IMR-90 (cell line): Measurements from ENCODE around the gene EHBP1. TPM values are rescaled to one million over a fixed set of nuclear protein-coding genes. Genes with fewer than 3 reads are reported as not detected.

Experiments
- ATAC-seq: fragments of 200-7000 bp; cut with Tn5 transposase; 2 replicates; pipeline ENCODE4 v1.9.1; 2020; ENCODE audit warnings: low read depth, mild to moderate bottlenecking, moderate library complexity
- BruUV-seq: library from RNA; stranded (reverse); fragments of 400-500 nt; replicated peaks from 2 replicates; lab custom pipeline; 2021; lab: Mats Ljungman, UMichigan
- CTCF ChIA-PET: fragments of 300-600 bp; formaldehyde crosslinking; extraction: SDS; loops from one replicate; lab custom pipeline; 2021; ENCODE audit warnings: antibody characterized with exemption; lab: Yijun Ruan, JAX
- POLR2A ChIA-PET: fragments of 300-600 bp; sonication (Branson Sonifier 250); formaldehyde crosslinking; loops from one replicate; lab custom pipeline; 2022; ENCODE audit warnings: antibody characterized with exemption; ENCODE audit not compliant: unreplicated experiment; lab: Charles Lee
- DNase-seq: peaks from one replicate; pipeline ENCODE4 v3.0.0; 2013
- H2AFZ ChIP-seq: replicated peaks from 2 replicates; pipeline ENCODE3; 2013; ENCODE audit warnings: low read length, mild to moderate bottlenecking; ENCODE audit not compliant: poor library complexity
- H2AK5ac ChIP-seq: 2 replicates; pipeline ENCODE4 v1.6.1; 2013; ENCODE audit warnings: low read depth, low read length, inconsistent platforms
- H2AK9ac ChIP-seq: replicated peaks from 2 replicates; pipeline ENCODE3; 2013; ENCODE audit warnings: mild to moderate bottlenecking, low read depth, low read length, moderate library complexity; ENCODE audit not compliant: poor library complexity
- H2BK120ac ChIP-seq: 2 replicates; pipeline ENCODE4 v1.6.1; 2013; ENCODE audit warnings: low read depth, low read length, inconsistent platforms
- H2BK15ac ChIP-seq: 3 replicates; pipeline ENCODE4 v1.6.1; 2013; ENCODE audit warnings: low read depth, low read length, inconsistent platforms
- H2BK20ac ChIP-seq: 2 replicates; pipeline ENCODE4 v1.6.1; 2013; ENCODE audit warnings: low read depth, mild to moderate bottlenecking, inconsistent platforms, low read length, moderate library complexity
- H2BK5ac ChIP-seq: 2 replicates; pipeline ENCODE4 v1.6.1; 2013; ENCODE audit warnings: mild to moderate bottlenecking, low read depth, low read length, inconsistent platforms; ENCODE audit not compliant: poor library complexity, severe bottlenecking
- H3K14ac ChIP-seq: replicated peaks from 2 replicates; pipeline ENCODE4 v1.6.1; 2013; ENCODE audit warnings: low read depth, low read length, inconsistent platforms
- H3K18ac ChIP-seq: 2 replicates; pipeline ENCODE4 v1.6.1; 2013; ENCODE audit warnings: low read depth, low read length, control low read depth
- H3K23ac ChIP-seq: 2 replicates; pipeline ENCODE4 v1.6.1; 2013; ENCODE audit warnings: low read depth, low read length, inconsistent platforms
- H3K27ac ChIP-seq: 2 replicates; pipeline ENCODE4 v1.5.1; 2013; ENCODE audit warnings: mild to moderate bottlenecking, control low read depth, low read length; ENCODE audit not compliant: insufficient read depth
- H3K27me3 ChIP-seq: 2 replicates; pipeline ENCODE4 v1.6.1; 2013; ENCODE audit warnings: low read length; ENCODE audit not compliant: control insufficient read depth, insufficient read depth
- H3K36me3 ChIP-seq: 2 replicates; pipeline ENCODE4 v1.6.1; 2013; ENCODE audit warnings: low read length, mixed read lengths; ENCODE audit not compliant: control insufficient read depth, insufficient read depth
- H3K4ac ChIP-seq: 2 replicates; pipeline ENCODE4 v1.6.1; 2013; ENCODE audit warnings: low read depth, low read length, inconsistent platforms
- H3K4me1 ChIP-seq: 2 replicates; pipeline ENCODE4 v1.6.1; 2013; ENCODE audit warnings: low read length, mixed read lengths; ENCODE audit not compliant: control insufficient read depth, insufficient read depth
- H3K4me2 ChIP-seq: 2 replicates; pipeline ENCODE4 v1.6.1; 2013; ENCODE audit warnings: low read depth, mild to moderate bottlenecking, control low read depth, low read length, moderate library complexity
- H3K4me3 ChIP-seq: 2 replicates; pipeline ENCODE4 v1.5.1; 2013; ENCODE audit warnings: low read depth, mild to moderate bottlenecking, control low read depth, low read length, moderate library complexity; ENCODE audit not compliant: insufficient read depth
- H3K56ac ChIP-seq: 2 replicates; pipeline ENCODE4 v1.6.1; 2013; ENCODE audit warnings: low read length, inconsistent platforms; ENCODE audit not compliant: insufficient read depth; ENCODE audit errors: extremely low read depth
- H3K79me1 ChIP-seq, 2 experiments: 2 replicates each; pipeline ENCODE4 v1.6.1; 2013; ENCODE audit warnings: low read length in 2 of 2, inconsistent platforms in 1 of 2, low read depth in 1 of 2
- H3K9ac ChIP-seq: 2 replicates; pipeline ENCODE4 v1.6.1; 2013; ENCODE audit warnings: low read depth, low read length, control low read depth
- H3K9me1 ChIP-seq: 2 replicates; pipeline ENCODE4 v1.6.1; 2013; ENCODE audit warnings: low read length, inconsistent platforms; ENCODE audit not compliant: insufficient read depth
- H3K9me3 ChIP-seq: 2 replicates; pipeline ENCODE4 v1.6.1; 2013; ENCODE audit warnings: low read length; ENCODE audit not compliant: control insufficient read depth, insufficient read depth
- H4K20me1 ChIP-seq: 2 replicates; pipeline ENCODE4 v1.6.1; 2013; ENCODE audit warnings: low read length, inconsistent platforms; ENCODE audit not compliant: insufficient read depth
- H4K5ac ChIP-seq: 2 replicates; pipeline ENCODE4 v1.6.1; 2013; ENCODE audit warnings: mild to moderate bottlenecking, low read depth, low read length, control low read depth
- H4K8ac ChIP-seq, 2 experiments: 2 replicates each; pipeline ENCODE4 v1.6.1; 2013; ENCODE audit warnings: low read depth in 2 of 2, low read length in 2 of 2, control low read depth in 1 of 2, inconsistent platforms in 1 of 2
- H4K91ac ChIP-seq: 2 replicates; pipeline ENCODE4 v1.6.1; 2013; ENCODE audit warnings: low read depth, low read length, inconsistent platforms; ENCODE audit not compliant: insufficient read depth
- MAFK ChIP-seq: IDR thresholded peaks from 2 replicates; pipeline ENCODE4 v1.6.1; 2012; ENCODE audit warnings: low read depth, low read length, improper control_type of control experiment
- MXI1 ChIP-seq: IDR thresholded peaks from 2 replicates; pipeline ENCODE4 v1.6.1; 2012; ENCODE audit warnings: low read depth, mild to moderate bottlenecking, low read length, moderate library complexity, borderline replicate concordance
- WGBS, 2 experiments: methylation state at CpG; one replicate each; pipeline versions ENCODE4 v1.1.5 to v1.1.7; 2013; ENCODE audit warnings: missing lambda C conversion rate in 2 of 2; ENCODE audit not compliant: insufficient read length in 1 of 2; ENCODE audit errors: extremely low coverage in 2 of 2; 5-methylcytosine and 5-hydroxymethylcytosine counted together
- dilution Hi-C: fragments of 300-500 bp; cut with HindIII; formaldehyde crosslinking; loops from one replicate; pipeline ENCODE4 v1.14.3; 2018; ENCODE audit warnings: low sequenced_read_pairs; ENCODE audit not compliant: unreplicated experiment
- in situ Hi-C: fragments of 300-500 bp; cut with MboI; formaldehyde crosslinking; loops from 3 replicates; pipeline ENCODE4 v1.14.3; 2019; ENCODE audit warnings: low sequenced_read_pairs, inconsistent platforms, mixed read lengths
- intact Hi-C: fragments of 100-400 bp; cut with micrococcal nuclease; formaldehyde crosslinking; loops from 2 replicates; pipeline ENCODE4 v1.10.0; 2022
- polyA plus RNA-seq, 3 experiments: library from polyadenylated mRNA; depleted of rRNA; stranded (reverse); fragments of >200 nt; gene quantifications; 2 replicates each; pipeline ENCODE4 v1.2.3, GENCODE V29; 2012; ENCODE audit warnings: low replicate concordance in 1 of 3
- total RNA-seq: library from RNA; depleted of rRNA; stranded (reverse); fragments of >200 nt; gene quantifications from 2 replicates; pipeline ENCODE4 v1.2.3, GENCODE V29; 2012

Gene EHBP1
- total and polyA plus RNA-seq, 2 of the 4 experiments (the other 2 are of a cell fraction): 28.3 to 44.4 TPM

DNA sequence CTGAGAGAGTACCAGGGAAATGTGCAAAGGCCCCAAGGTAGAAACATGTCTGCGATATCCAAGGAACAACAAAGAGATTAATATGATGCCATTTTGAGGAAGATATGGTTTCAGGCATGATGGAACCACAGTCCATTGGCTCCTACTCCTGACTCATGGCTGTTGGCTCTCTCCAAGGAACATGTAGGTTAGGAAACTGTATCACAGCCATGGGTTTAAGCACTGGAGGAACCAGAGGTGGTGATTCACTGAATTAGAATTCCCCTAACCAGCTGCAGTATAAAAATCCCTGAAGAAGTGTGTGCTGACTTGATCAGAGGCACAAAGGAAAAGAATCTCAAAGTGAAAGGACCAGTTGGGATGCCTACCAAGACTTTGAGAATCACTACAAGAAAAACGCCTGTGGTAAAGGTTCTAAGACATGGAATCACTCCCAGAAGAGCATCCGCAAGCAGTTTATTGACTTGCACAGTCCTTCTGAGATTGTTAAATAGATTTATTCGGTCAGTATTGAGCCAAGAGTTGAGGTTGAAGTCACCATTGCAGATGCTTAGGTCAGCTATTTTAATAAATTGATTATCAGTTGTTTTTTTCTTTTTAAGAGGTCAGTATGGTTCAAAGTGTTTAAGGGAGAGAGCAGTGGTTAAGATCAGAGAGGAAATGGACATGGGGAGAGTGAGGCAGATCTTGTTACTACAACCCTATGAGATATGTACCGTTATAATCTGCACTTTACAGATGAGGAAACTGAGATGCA, 234.4 kb downstream of the EHBP1 start:
- peak; percentile 93 for DNase-seq
- in situ Hi-C loops (no loop called here), dilution Hi-C loops (no loop called here), intact Hi-C loops (no loop called here)
- H3K36me3 ChIP-seq: peaks cover 2% of the 10 kb centered on the region; the same call in 1 of the 2 replicates
- ChIA-PET POLR2A (no interaction called here), CTCF (no interaction called here)
- peak overlapping the region; percentile 65; the same call in 1 of the 2 replicates for H3K18ac ChIP-seq
- H3K14ac ChIP-seq: no peak overlapping the region
- no peak overlapping the region for H3K56ac ChIP-seq
- no peak overlapping the region for H2AFZ ChIP-seq
- no peak overlapping the region for H2AK5ac ChIP-seq
- H3K4me1 ChIP-seq: peaks cover 12% of the 10 kb centered on the region
- H2BK15ac ChIP-seq: no peak overlapping the region
- peak overlapping the region; percentile 52 for H2BK5ac ChIP-seq
- H2AK9ac ChIP-seq: no peak overlapping the region
- H3K79me1 ChIP-seq: peaks cover 0 to 3% of the 10 kb centered on the region in 2 experiments; a peak in 1 of 4 replicates
- H3K4me3 ChIP-seq: no peak overlapping the region
- WGBS, 2 experiments: 93% methylated on average over 3 of the region's 5 CpGs; no CpG with 5 or more reads in 1 of the 2 experiments
- no TSS peak for BruUV-seq
- H3K9ac ChIP-seq: no peak overlapping the region
- no peaks in the 10 kb centered on the region for H3K27me3 ChIP-seq
- H4K8ac ChIP-seq: peak overlapping the region in 1 of 2 experiments; percentile 21; a peak in 1 of 4 replicates
- H3K23ac ChIP-seq: no peak overlapping the region
- H3K9me1 ChIP-seq: no peaks in the 10 kb centered on the region
- ATAC-seq: peak; percentile 83
- no peak overlapping the region for H4K91ac ChIP-seq
- no peak overlapping the region for H2BK120ac ChIP-seq
- H2BK20ac ChIP-seq: no peak overlapping the region
- no peaks in the 10 kb centered on the region for H3K9me3 ChIP-seq
- no peak overlapping the region; the same call in 1 of the 2 replicates for H4K5ac ChIP-seq
- no peak overlapping the region for H3K4ac ChIP-seq
- peak overlapping the region; percentile 77; the same call in 1 of the 2 replicates for H3K4me2 ChIP-seq
- TF ChIP-seq MXI1 (no peak), MAFK (peak; percentile 94)
- H3K27ac ChIP-seq: no peak overlapping the region
- no peaks in the 10 kb centered on the region for H4K20me1 ChIP-seq
